Measurements from ENCODE around the gene NINJ2.

NINJ2 gene

DNA sequence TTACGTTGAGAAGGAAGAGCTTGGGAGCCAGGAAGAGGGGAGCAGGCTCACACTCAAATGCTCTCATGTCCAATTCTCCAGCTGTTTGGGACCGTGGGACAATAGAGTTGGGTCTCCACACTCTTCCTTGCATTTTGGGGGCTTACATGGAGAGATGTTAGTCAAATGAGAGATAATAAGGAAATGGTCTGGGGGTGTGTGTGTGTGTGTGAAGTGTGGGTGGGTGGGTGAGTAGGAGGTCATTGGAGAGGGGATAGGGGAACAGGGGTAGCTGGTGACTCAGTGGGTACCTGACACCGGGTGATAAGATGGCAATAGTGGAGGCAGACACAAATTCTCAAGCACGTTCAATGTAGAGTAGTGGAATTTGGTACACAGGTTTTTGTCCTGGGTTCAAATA, 135.5 kb downstream of the NINJ2 start:
- DNase-seq (ENCODE audit: low spot score), result no peak

DNA sequence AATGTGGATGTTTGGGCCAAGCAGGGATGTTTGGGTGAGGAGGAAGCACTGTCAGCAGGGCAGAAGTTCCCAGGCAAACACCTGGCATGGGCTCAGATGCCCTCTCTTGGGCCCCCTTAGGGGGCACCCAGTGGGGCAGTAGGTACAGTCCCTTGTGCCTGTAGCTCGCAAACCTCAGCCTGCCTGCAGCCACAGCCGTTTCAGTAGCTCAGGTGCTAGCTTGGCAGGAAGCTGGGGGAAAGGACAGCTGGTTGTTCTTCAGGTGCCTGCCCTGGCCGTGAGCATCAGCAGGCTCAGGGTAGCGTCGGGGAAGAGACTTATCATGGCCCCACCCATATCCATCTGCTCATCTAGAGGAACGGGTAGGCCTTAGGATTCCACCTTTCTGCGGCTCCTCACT, 136.0 kb downstream of the NINJ2 start:
- DNase-seq (ENCODE audit: low spot score), result no peak

DNA sequence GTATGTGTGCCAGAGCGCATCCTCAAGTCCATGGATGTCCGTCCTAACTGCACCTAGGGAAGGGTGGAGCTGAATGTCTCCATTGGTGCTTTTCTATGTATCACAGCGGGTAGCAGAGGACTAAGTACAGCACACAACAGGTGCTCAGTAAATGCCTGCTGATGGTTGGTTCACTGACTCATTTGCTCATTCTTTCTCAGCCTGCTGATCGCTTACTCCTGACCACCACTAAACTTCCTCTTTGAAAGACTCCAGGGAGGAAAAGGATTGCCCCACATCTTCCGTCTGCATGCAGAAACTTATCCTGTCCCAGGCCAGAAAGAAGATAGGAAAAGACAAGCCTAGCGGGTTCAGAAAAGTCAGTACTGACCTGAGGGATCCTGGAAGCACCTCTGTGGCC, 137.2 kb downstream of the NINJ2 start:
- DNase-seq (ENCODE audit: low spot score), result no peak

DNA sequence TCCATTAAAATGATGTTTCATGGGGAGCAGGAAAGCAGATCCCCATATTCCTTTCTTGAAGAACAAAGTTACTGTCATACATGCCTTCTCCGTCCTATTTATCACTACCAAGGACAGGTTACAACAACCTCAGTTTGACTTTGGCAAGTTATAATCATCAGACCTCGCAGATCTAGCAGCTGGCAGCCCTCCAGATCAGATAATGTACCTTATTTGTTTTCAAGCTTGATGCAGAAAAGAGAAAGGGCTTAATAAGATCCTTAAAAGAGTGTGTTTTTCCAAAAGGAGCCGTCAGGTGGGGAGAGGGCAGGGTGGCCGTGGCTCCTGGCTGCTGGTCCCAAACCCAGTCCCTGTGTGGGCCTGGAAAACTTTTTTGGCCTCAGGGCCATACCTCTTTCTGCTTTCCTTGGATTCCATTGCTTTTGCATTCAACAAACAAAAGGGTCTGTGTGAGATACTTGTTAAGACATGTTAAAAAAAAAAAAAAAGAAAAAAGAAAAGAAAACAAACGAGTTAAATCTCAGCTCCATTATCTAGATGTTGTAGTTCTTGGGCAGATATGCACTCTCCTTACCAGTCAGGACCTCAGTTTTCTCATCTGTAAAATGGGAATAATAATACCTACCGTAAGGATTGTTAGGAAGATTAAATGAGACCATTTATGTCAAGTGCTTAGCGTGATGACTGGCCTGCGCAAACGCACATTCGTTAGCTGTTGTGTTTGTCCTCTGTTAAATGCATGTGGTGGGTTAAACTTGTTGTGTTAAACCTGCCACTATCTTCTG, 138.9 kb downstream of the NINJ2 start:
- DNase-seq (ENCODE audit: low spot score), result no peak

DNA sequence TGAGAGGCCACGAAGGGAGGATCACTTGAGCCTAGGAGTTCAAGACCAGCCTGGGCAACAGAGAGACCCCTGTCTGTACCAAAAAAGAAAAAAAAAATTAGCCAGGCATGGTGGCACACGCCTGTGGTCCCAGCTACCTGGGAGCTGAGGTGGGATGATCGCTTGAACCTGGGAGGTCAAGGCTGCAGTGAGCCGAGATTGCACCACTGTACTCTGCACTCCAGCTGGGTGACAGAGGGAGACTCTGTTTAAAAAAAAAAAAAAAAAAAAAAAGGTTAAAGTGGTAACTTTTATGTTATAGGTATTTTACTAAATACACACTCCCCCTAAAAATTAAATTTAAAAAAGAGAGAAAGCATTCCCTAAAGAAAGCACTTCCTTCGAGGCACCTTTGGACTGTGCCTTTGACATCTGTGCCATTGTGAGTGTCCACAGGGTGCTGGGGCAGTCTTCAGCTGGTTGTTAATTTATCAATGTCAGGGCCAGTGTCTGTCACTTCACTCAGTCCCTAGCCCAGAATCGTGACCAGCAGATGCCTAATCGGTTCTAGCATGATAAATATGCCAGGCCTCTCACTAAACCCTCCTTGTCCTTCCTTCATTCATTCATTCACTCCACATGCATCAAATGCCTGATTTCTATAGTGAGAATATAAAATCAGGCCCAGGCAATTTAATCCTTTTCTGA, 140.4 kb downstream of the NINJ2 start:
- no peak for DNase-seq (ENCODE audit: low spot score)

DNA sequence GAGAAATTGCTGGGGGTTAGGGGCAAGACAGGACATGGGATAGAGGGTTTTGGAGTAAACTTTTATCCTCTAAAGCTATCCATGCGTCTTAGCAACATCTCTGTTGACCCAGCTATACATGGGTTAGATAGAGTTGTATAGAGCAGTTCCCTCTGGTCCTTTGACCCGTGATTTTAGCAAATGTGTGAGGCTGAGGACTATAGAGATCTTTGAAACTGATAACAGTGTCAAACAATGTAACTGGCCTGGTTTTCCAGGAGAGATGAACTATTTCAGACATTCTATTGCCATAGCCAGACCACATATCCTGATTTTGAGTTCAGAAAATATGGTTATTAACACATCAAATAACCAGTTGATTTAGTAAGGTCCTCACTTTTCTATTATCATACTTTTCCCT, 143.1 kb downstream of the NINJ2 start:
- no peak for DNase-seq (ENCODE audit: low spot score)

DNA sequence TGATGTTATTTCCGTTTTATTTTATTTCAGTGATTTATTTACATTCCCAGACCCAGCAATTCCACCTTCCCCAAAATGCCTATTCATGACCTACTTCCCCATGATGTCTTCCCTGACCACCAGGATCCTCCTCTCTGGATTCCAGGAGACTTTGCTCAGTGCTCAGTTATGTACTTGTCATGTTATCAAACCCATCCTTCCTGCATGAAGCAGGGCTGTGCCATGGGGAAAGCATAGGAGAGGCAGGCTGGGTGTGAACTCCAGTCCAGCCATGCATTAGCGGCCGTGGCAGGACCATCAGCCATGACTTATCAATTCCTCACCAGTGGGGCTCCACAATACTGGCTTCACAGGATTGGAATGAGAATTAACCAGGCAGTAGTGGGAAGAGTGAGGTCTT, 145.7 kb downstream of the NINJ2 start:
- no peak for DNase-seq (ENCODE audit: low spot score)

All from kidney capillary endothelial cell (primary cell).